HG03135 (cell line): ENCODE results near the gene PPP3CA.
A peak's percentile ranks its signal among the peaks of the same experiment; 100 is the strongest.
"Not testable (repeated sequence)": the region's sequence is repeated elsewhere in the genome, so short reads cannot be mapped to it uniquely, and the experiment has no call there.

ENCODE experiments used
- ATAC-seq: cut with Tn5 transposase; IDR thresholded peaks from one replicate; pipeline ENCODE4 v1.9.1; 2021; ENCODE audit warnings: mild to moderate bottlenecking, moderate library complexity; ENCODE audit not compliant: unreplicated experiment

Gene PPP3CA

DNA sequence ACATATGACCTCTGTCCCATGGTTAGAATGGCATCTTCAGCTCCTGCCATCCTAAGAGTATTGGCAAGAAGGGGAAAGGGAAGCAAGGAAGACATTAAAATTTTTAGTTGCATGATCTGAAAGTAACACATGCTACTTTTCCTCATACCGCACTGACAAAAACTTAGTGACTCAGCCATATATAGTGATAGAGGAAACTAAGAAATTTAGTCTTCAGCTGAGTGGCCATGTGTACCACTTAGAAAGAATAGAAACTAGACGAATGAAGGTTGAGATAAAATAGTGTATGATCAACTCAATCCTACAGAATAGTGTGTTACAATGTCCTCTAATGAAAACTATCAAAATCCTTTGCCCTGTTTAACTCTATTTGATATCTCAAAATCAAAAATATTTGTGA lies 164.1 kb downstream of the PPP3CA start:
- no peak for ATAC-seq

DNA sequence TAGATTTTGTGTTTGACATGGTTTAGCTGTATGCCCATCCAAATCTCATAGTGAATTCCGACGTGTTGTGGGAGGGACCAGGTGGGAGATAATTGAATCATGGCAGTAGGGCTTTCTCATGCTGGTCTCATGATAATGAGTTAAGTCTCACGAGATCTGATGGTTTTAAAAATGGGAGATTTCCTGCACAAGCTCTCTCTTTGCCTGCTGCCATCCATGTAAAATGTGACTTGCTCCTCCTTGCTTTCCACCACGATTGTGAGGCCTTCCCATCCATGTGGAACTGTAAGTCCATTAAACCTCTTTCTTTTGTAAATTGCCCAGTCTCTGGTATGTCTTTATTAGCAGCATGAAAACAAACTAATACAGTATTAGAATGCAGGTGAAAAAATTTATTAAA lies 164.6 kb downstream of the PPP3CA start:
- not testable (repeated sequence) for ATAC-seq

DNA sequence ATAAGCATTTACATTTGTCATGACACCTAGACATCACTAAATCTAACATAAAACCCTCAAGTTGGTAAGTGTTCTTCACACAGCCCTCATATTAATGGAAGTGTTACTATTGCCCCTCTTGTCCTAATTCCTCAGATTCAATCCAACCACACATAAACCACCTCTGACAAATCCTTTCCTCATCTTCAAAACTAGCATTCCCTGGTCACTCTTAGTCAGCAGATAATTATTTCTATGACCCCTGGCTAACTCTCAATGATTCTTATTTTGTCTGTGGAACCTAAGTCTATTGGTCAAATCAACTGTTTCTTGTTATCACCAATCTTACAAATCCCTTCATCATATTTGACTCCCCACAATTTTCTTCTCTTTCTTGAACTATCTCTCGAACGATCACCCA lies 168.6 kb downstream of the PPP3CA start:
- ATAC-seq: no peak

DNA sequence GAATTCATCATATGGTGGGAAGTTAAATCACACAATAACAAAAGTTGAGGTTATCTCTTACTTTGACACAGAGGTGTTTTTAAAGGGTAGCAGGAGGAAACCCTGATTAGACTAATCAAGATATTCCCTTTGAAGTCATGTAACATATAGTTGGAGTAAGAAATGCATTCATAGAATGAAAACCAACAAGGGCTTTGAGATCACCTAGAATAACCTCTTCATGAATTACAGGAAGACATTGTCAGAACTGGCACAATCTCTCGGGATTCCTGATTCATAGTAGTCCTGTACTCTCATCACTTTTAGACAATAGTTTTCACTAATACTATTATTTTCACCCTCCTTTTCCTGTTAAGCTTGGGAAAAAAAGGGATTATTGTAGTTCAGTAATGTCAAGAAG lies 170.2 kb downstream of the PPP3CA start:
- no peak for ATAC-seq

- ATAC-seq: no peak
These were observed 171.2 kb downstream of the PPP3CA start for GRCh38 chr4:101175896-101176676.

DNA sequence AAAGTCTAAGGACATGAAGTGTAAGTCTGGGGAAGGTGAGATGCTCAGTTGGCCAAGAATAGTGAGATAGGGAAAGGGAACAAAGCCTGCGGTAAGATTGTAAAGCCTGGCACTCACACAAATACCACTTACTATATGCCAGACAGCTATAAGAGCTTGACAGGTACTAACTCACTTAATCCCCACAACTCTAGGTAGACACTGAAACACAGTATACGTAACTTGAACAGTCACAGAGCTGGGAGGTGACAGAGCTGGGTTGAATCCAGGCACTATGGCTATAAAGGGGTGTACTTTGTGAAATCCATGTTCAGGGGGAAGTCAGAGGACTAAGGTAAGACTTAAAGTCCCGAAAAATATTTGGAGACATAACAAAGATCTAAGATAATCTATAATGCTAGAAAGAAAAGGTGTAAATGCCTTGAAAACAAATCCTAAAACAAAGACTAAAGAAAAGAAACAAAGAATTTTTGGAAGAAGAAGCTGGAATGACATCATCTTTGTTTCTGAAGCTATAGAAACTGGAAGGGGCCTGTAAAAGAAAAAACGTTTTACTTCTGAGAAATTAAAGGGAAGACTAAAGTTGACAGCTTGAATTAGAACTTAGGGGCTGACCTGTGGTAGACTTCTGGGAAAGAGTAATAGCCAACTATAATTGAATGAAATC lies 172.5 kb downstream of the PPP3CA start:
- no peak for ATAC-seq

DNA sequence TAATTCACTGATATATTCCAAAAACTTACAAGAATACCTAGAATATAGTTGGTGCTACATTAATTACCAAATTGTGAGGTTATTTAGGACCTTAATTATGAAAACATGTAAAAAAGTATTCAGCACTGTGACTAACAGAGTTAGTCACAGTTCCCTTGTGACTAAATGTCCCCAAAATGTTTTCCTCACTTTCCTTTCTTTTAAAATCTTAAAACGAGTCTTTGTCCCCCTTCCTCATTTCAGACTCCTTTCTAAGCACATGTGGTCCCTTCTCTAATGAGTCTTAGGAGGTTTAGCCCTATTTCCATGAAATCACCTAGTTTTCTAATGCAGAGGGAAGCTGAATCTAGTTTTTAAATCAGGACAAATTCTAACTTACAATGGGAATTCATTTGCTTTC lies 175.0 kb downstream of the PPP3CA start:
- ATAC-seq: no peak

DNA sequence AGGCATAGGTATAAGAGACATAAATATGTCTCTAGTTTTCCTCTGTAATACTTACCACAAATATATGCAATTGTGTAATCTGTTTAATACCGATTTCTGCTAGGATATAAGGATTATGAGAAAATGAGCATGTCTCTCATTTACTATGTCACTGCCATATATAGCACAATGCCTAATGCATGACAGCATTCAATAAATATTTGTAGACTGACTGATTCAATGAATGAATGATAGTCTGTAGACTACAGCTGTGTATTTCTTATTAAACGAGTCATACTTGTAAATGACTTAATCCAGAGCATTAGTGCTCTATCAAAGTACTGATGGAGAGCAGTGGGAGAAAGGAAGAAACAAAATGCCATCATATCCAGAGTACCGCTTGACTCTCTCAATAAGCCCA lies 175.6 kb downstream of the PPP3CA start:
- no peak for ATAC-seq

GRCh38 chr4:101169044-101170014 lies 178.0 kb downstream of the PPP3CA start:
- ATAC-seq: peak; percentile 98

- no peak for ATAC-seq
These were observed 183.4 kb downstream of the PPP3CA start for GRCh38 chr4:101163936-101164335.

DNA sequence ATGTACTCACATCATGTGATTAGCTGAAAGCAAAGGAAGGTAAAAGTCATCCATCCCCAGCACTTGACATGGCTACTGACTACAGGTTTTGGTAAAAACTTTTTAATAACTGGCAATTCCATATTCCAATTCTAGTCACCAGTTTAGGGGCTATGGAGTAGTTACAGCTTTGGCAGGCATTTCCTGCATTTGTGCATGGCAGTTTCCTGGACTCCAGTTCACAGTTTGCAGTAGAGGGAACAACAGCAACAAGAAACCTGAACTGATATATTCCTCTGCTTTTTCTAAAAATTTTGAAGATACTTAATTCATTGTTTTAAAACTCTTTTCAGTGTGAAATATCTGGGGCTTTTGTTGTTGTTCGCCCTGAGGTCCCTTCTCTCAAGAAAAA lies 184.3 kb downstream of the PPP3CA start:
- ATAC-seq: no peak

GRCh38 chr4:101160792-101161592 lies 186.3 kb downstream of the PPP3CA start:
- no peak for ATAC-seq

DNA sequence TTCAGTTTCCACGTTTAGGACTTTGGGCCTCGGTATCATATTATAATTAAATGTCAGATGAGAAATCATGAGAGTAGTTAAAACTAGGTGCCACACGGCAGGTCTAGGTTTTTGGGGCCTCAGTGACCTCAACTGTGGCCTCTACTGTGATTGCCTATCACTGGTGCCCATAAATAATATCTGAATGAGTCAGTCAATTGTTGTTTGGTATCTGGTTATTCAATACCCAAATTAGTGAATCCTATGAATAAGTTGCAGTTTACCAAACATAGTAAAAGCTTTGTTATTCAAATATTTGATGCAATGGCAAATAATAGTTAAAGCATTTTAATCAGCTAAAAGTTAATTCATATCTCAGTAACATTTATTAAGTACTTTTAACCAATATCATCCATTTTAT lies 188.8 kb downstream of the PPP3CA start:
- no peak for ATAC-seq

GRCh38 chr4:101158134-101158482 lies 189.2 kb downstream of the PPP3CA start:
- no peak for ATAC-seq

DNA sequence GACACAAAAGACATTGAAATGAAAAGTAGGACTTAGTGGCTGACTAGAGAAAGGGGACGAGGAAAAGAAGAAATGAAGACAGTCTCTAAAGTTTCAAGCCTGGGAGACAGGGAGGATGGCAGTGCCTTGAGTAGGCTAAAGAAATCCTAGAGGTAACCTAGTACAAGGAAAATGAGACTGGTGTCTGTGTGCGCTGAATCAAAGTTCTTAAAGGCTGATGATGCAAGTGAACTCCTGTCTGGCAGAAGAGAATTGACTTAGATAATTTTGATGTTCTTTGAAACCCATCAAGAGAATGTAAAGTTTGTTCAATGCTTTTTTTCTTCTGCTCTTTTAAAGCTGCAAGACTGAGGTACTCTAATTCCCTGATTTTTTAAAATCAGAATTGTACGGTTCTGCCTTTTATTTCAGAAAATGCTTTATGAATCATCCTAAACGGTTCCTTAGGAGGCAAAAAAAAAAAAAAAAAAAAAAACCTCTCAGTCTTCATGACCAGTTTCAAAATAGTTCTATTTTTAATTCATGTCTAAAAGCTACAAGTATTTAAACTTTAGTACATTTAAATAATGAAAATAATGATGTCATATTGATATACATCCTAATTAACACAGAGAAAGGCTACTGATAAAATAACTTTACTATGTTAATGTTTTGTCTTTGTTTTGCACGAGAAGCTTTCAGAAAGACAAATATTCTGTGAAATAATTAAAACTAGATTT lies 189.8 kb downstream of the PPP3CA start:
- no peak for ATAC-seq

DNA sequence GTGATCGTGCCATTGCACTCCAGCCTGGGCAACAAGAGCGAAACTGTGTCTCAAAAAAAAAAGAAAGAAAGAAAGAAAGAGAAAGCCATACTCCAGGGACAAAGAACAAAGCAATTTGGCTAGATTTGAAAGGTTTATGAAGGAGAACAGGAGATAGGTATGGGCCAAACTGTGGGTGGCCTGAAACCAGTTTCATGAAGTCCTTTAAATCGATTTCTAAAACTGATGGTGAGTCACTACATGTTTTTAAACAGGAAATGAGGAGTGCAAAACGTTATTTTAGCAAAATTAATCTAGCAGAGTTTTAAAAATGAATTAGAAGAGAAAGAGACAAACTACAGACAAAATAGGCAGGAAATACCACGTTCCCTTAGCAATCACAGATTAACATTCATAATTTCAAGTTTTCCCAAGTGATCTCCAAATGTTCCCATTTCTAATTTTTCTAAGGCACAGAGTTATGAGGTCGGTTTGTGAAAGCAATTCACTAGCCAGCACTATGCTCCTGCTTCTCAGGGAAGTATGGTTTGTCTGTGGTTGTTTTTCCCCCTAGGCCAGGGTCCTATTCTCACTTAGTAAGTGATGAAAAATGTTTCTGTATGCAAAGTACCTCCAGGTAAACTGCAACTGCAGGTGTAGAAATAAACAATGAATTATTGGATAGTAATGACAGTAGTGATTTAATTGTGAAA lies 190.6 kb downstream of the PPP3CA start:
- no peak for ATAC-seq

- ATAC-seq: no peak
These were observed 191.4 kb downstream of the PPP3CA start for GRCh38 chr4:101155945-101156344.

DNA sequence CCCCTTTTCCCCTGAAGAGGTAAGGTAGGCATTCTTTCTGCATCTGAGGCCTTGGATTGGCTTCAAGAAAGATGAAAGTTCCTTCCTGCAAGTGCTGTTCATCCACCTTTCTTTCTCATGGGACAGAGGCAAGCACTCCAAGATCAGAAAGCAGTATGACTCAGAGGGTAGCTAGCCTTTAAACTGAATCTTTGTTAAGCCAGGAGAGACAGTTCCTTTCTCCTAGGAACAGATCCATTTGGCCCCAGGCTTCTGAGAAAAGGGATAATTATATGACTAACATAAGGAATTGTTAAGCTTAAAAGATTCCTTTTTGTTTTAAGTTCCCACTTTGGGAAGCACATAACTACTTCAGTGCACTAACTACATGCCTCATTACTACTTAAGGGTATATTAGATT lies 192.0 kb downstream of the PPP3CA start:
- ATAC-seq: no peak

DNA sequence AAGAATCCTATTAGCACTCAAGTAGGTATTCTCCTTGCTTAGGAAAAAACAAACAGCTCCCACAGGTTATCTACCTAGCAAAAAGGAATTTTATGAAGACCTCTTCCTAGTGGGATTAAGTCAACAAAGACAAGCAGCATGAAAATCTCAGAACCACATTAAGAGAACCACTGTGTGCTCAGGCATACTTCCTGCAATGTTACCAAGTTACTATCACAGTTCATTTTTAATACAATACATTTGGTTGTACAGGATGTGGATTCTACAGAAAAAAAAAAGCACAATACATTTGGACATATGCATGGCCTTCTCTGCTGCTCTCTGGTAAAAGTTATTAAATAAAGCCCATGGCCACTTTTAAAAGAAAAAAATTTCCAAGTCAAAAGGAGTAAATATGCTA lies 193.7 kb downstream of the PPP3CA start:
- no peak for ATAC-seq

GRCh38 chr4:101152521-101152920 lies 194.8 kb downstream of the PPP3CA start:
- no peak for ATAC-seq
